ENCODE data around the gene PITX2. TPM values are rescaled to one million over a fixed set of nuclear protein-coding genes. Genes with fewer than 3 reads are reported as not detected.
A peak's percentile ranks its signal among the peaks of the same experiment; 100 is the strongest.

The PITX2 gene
- total RNA-seq, 1 donor from 2014 or later = not detected

DNA sequence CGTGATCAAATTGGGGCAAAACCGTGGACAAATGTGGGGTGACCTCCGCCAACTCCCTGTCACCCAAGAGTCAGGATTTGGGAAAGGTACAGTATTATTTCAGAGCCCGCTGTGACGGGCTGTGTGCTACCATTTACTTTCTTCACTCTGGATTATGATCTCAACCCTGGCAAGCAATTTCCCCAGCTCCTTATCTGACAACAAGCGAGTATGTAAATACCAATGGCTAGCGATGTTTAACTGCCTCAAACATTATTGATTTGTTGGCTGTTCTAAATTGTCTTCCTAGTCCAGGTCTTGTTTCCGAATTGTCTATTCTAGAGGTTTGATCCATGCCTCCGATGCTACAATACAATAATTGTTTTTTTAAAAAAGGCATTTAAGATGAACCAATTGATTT is 17.7 kb upstream of the PITX2 start:
- H3K27ac ChIP-seq (replicated peaks) = no peak overlapping the region
- no peaks in the 10 kb centered on the region for H3K36me3 ChIP-seq
- TF ChIP-seq, protein P1, sequence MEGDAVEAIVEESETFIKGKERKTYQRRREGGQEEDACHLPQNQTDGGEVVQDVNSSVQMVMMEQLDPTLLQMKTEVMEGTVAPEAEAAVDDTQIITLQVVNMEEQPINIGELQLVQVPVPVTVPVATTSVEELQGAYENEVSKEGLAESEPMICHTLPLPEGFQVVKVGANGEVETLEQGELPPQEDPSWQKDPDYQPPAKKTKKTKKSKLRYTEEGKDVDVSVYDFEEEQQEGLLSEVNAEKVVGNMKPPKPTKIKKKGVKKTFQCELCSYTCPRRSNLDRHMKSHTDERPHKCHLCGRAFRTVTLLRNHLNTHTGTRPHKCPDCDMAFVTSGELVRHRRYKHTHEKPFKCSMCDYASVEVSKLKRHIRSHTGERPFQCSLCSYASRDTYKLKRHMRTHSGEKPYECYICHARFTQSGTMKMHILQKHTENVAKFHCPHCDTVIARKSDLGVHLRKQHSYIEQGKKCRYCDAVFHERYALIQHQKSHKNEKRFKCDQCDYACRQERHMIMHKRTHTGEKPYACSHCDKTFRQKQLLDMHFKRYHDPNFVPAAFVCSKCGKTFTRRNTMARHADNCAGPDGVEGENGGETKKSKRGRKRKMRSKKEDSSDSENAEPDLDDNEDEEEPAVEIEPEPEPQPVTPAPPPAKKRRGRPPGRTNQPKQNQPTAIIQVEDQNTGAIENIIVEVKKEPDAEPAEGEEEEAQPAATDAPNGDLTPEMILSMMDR (IDR thresholded peaks at IDR 0.05; ENCODE audit: borderline replicate concordance) = no peak
- DNase-seq = no peak
- no peak overlapping the region for H3K4me3 ChIP-seq
- peaks cover 100% of the 10 kb centered on the region for H3K27me3 ChIP-seq (ENCODE audit: low read depth)
- intact Hi-C loops (cut with micrococcal nuclease) = no loop called here
- no peaks in the 10 kb centered on the region for H3K9me3 ChIP-seq (replicated peaks)
- peaks cover 17% of the 10 kb centered on the region for H3K4me1 ChIP-seq

DNA sequence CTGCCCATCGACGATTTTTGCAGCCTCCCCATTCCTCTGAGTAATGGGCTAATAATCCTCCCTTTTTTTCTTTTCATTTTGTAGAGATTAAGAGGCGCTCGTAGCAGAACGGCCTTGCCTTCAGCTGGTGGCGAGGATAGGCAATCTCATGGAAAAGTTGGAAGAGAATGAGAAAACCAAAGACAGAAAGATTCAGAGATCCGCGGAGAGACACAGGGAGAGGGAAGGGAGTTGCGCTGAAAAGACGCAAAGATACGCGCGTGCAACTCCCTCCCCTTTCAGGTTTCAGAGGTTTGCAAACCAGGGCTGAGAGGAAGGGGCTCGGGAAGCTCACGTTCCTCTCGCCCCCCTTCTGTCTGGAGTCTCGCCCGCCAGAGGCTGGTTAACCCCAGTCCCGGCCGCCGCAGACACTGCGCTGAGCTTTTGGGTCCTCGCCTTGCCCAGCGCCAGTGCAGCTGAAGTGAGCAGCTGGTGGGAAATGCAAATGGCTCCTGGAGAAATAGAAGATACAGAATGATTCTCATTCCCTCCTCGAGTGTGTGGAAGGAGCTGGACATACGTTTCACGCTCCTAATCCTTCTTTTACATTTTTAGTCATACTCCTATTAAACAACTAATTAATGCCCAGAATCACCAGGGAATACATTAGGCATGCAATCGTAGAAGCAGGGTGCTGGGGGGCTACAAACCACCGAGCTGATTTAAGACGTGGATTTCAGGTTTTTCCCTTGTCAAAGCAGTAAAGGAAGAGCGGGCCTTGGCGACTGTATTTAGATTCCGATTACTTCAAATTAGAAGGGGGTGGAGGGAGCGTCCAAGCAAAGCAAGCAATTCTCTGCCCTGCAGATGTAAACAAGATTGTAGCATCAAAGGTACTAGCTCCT is 16.6 kb upstream of the PITX2 start:
- TF ChIP-seq, protein P1 (IDR thresholded peaks at IDR 0.05; ENCODE audit: borderline replicate concordance) = no peak
- no peak for DNase-seq
- H3K4me1 ChIP-seq = peaks cover 17% of the 10 kb centered on the region
- peaks cover 100% of the 10 kb centered on the region for H3K27me3 ChIP-seq (ENCODE audit: low read depth)
- intact Hi-C loops (cut with micrococcal nuclease) = no loop called here
- no peaks in the 10 kb centered on the region for H3K36me3 ChIP-seq
- no peak overlapping the region for H3K27ac ChIP-seq (replicated peaks)
- H3K4me3 ChIP-seq = no peak overlapping the region
- no peaks in the 10 kb centered on the region for H3K9me3 ChIP-seq (replicated peaks)

DNA sequence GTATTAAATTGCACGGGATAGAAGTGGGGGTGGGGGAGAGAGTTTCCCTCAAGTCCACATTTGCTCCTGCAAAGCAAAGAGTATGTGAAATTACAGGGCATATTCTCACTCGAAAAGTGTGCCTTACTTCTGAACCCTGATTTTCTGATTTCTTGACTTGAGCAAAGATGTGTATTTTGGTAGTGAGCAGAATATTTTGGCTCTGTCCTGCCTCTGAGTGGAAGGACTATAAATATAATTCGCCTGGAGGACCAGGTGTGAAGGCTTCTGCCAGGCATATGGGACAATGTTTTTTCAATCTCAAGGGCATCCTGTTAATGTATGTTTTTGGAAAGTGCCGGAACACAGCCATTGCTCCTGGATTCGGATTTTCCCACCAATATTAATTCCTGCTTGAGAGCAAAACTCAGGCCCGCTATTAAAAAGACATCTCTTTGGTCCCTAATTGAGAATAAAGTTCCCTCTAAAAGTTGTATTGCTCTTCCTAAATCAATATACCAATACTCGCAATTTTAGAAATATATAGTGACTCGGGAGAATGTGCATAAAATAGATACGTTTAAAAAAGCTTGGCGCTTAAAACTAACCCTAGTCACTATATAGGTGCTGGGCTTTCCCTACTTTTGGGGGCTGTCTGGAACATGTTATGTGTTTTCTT is 15.3 kb upstream of the PITX2 start:
- H3K27me3 ChIP-seq (ENCODE audit: low read depth) = peaks cover 100% of the 10 kb centered on the region
- intact Hi-C loops (cut with micrococcal nuclease) = no loop called here
- TF ChIP-seq, protein P1 (IDR thresholded peaks at IDR 0.05; ENCODE audit: borderline replicate concordance) = no peak
- DNase-seq = no peak
- H3K4me1 ChIP-seq = peaks cover 22% of the 10 kb centered on the region
- H3K4me3 ChIP-seq = no peak overlapping the region
- no peak overlapping the region for H3K27ac ChIP-seq (replicated peaks)
- no peaks in the 10 kb centered on the region for H3K36me3 ChIP-seq
- H3K9me3 ChIP-seq (replicated peaks) = no peaks in the 10 kb centered on the region

DNA sequence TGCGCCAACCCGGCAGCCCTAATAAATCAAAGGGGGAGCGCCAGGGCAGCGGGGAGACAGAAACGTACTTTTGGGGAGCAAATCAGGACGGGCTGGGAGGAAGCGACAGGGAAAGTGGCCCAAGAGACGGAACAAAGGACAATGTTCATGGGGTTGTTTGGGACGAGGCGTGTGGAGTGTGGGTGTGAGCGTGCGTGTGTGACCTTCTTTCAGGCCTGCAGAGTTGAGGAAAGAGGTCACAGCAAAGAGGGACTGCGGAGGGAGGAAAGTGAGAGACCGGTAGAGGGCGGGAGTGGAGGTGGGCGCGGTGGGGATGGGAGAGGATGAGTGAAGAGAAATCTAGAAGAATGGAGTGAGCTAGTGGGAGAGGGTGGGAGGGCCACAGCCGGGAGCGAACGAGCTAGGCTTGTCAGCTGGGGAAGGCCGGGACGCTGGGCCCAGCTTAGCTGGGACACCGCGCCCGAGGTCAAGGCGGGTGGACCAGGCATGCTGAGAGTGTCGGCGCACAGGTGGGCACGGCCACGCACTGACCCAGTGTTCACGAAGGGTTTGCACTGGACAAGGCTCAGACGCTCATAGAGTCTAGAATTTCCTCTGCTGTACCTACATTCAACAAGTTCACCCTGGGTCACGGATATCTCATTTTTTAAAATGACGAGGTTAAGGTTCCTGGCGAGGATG is 14.7 kb upstream of the PITX2 start:
- peaks cover 100% of the 10 kb centered on the region for H3K27me3 ChIP-seq (ENCODE audit: low read depth)
- no peaks in the 10 kb centered on the region for H3K9me3 ChIP-seq (replicated peaks)
- H3K27ac ChIP-seq (replicated peaks) = no peak overlapping the region
- TF ChIP-seq, protein P1 (IDR thresholded peaks at IDR 0.05; ENCODE audit: borderline replicate concordance) = no peak
- no peaks in the 10 kb centered on the region for H3K36me3 ChIP-seq
- H3K4me3 ChIP-seq = peak overlapping the region; percentile 54
- intact Hi-C loops (cut with micrococcal nuclease) = no loop called here
- peaks cover 25% of the 10 kb centered on the region for H3K4me1 ChIP-seq
- no peak for DNase-seq

DNA sequence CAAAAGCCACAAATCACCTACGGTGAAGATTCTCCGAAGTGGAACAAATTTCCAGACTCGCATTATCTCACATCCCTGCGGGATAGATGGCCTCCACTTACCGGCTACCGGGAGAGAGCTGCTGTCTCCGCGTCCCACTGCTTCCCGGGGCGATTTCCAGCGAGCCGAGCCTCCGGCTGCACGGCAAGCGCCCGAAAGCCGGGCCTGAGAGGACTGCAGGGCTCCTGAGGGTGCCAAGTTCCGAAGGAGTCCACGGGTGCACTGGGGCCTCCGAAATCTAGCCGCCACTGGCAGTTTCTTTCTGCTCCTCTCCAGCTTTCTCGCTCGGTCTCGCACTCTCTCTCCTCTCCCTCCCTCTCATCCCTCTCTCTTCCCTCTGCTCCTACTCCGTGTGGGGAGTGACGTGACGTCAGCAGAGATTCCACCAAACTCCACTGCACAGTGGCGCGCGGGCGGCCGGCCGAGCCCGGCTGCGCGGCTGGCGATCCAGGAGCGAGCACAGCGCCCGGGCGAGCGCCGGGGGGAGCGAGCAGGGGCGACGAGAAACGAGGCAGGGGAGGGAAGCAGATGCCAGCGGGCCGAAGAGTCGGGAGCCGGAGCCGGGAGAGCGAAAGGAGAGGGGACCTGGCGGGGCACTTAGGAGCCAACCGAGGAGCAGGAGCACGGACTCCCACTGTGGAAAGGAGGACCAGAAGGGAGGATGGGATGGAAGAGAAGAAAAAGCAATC is 14.0 kb upstream of the PITX2 start:
- no peak overlapping the region for H3K27ac ChIP-seq (replicated peaks)
- TF ChIP-seq, protein P1 (IDR thresholded peaks at IDR 0.05; ENCODE audit: borderline replicate concordance) = no peak
- intact Hi-C loops (cut with micrococcal nuclease) = no loop called here
- H3K4me3 ChIP-seq = peak overlapping the region; percentile 54
- no peak for DNase-seq
- H3K27me3 ChIP-seq (ENCODE audit: low read depth) = peaks cover 100% of the 10 kb centered on the region
- H3K36me3 ChIP-seq = no peaks in the 10 kb centered on the region
- peaks cover 32% of the 10 kb centered on the region for H3K4me1 ChIP-seq
- no peaks in the 10 kb centered on the region for H3K9me3 ChIP-seq (replicated peaks)

Measured in left ventricle myocardium inferior (tissue), 1 donor.